Endothelial cell of umbilical vein (primary cell): ENCODE measurements around the gene ZBTB33.

Source experiments
- CTCF ChIP-seq, 2 donors: IDR thresholded peaks; 1 replicate in 1 of 2; 2 replicates in 1 of 2; pipeline ENCODE4 v1.5.1; 2011; ENCODE audit warnings: low read length in 2 of 2, mild to moderate bottlenecking in 2 of 2, moderate library complexity in 2 of 2, control low read depth in 1 of 2, inconsistent platforms in 1 of 2, low read depth in 1 of 2; ENCODE audit not compliant: insufficient read depth in 1 of 2; ENCODE audit errors: extremely low read depth in 1 of 2
- EZH2 ChIP-seq: IDR thresholded peaks from 2 replicates; pipeline ENCODE4 v1.6.1; 2012; ENCODE audit warnings: borderline replicate concordance, low read depth, mild to moderate bottlenecking, moderate library complexity, low read length, inconsistent platforms; ENCODE audit not compliant: severe bottlenecking
- JUN ChIP-seq: IDR thresholded peaks from 2 replicates; pipeline ENCODE4 v1.6.1; 2011; ENCODE audit warnings: borderline replicate concordance, low read depth; ENCODE audit not compliant: insufficient read length, insufficient read depth
- MAX ChIP-seq: IDR thresholded peaks from 2 replicates; pipeline ENCODE4 v1.6.1; 2011; ENCODE audit not compliant: insufficient read depth, insufficient read length
- POLR2A ChIP-seq: IDR thresholded peaks from 2 replicates; pipeline ENCODE4 v1.6.1; 2012; ENCODE audit warnings: low read depth, mild to moderate bottlenecking, control low read depth, low read length
- POLR2AphosphoS5 ChIP-seq: IDR thresholded peaks from 2 replicates; pipeline ENCODE4 v1.6.1; 2012; ENCODE audit warnings: low read depth, mild to moderate bottlenecking, control low read depth, low read length, moderate library complexity; ENCODE audit not compliant: insufficient read depth

GRCh38 chrX:120207009-120207605 is 43.5 kb upstream of the ZBTB33 start:
- TF ChIP-seq POLR2AphosphoS5 = no peak
- no peak for TF ChIP-seq EZH2
- TF ChIP-seq CTCF (IDR thresholded peaks at IDR 0.05; ENCODE audit: extremely low read depth in 1 of 2, insufficient read depth in 1 of 2, low read depth in 1 of 2, low read length in 2 of 2) = no peak
- TF ChIP-seq POLR2A = no peak
- TF ChIP-seq MAX = no peak
- no peak for TF ChIP-seq JUN
